HuH-7.5 (cell line): Measurements from ENCODE around the gene CDYL2.
A peak's percentile ranks its signal among the peaks of the same experiment; 100 is the strongest.

ENCODE experiments used
- DNase-seq: peaks from one replicate; pipeline ENCODE4 v3.0.0; 2011; ENCODE audit warnings: low spot score

The CDYL2 gene

GRCh38 chr16:80620736-80621605 is 183.4 kb downstream of the CDYL2 start:
- no peak for DNase-seq

GRCh38 chr16:80619824-80620223 is 184.6 kb downstream of the CDYL2 start:
- DNase-seq = no peak

GRCh38 chr16:80618862-80619648 is 185.3 kb downstream of the CDYL2 start:
- no peak for DNase-seq

- no peak for DNase-seq
Measured at GRCh38 chr16:80616362-80616761, 188.0 kb downstream of the CDYL2 start.

- DNase-seq = no peak
Measured at GRCh38 chr16:80615735-80616134, 188.7 kb downstream of the CDYL2 start.

GRCh38 chr16:80614908-80615671 is 189.3 kb downstream of the CDYL2 start:
- DNase-seq = peak; percentile 45

DNA sequence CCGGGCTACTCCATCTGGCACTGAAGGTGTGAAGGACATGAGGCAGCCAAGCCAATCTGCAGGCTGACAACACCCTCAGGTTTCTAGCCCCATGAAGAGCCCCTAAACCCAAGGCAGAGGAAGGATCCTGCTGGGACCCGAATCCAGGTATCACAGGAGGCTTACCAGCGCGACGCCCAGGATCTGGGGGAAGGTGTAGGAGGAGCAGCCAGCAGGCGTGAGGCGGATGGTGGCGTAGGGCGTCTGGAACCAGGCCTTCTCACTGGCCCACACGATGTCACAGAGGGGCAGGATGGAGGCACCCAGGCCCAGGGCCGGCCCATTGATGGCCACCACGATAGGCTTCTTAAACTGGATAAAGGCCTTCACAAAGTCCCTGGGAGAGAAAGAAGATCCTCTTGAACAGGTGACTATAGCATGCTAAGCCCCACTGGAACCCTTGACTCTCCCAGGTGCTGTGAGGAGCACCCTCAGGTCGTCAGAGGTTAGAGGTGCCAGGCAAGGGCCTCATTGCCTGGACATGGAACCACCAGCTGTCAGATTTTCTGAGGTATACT is 191.9 kb downstream of the CDYL2 start:
- DNase-seq = no peak

- DNase-seq = no peak
Measured at GRCh38 chr16:80611930-80612327, 192.5 kb downstream of the CDYL2 start.

GRCh38 chr16:80611171-80611929 is 193.0 kb downstream of the CDYL2 start:
- DNase-seq = no peak

DNA sequence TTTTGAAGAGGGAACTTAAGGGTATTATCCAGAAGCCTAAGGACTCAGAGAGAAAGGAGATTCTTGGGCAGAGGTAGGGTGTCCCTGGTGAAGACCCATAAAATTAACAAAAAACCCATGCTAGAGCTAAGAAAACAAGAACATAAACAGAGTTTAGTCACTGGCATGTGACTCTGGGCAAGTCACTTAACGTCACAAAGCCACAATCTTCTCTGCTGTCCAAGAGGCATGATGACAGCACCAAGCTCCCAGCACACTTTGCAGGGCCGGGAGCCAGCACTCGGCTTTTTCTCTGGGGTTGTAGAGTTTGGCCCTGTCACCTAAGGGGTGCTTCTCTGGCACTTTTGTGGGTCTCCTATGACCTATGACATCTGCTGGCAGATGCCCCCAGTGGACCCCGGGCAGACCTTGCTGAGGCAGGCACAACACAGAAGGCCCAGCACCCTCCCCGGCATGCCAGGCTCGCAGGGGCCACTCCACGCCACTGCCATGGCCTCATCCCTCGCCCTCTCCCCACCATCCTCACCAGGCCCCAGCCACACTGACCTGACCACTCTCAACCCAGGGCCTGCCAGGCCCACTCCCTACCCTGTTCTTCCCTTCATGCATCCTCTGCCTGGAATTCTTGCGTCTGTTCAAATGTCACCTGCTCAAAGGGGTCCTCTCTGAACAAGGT is 193.8 kb downstream of the CDYL2 start:
- DNase-seq = no peak

- no peak for DNase-seq
Measured at GRCh38 chr16:80608946-80609345, 195.5 kb downstream of the CDYL2 start.

- no peak for DNase-seq
Measured at GRCh38 chr16:80607204-80607603, 197.2 kb downstream of the CDYL2 start.

DNA sequence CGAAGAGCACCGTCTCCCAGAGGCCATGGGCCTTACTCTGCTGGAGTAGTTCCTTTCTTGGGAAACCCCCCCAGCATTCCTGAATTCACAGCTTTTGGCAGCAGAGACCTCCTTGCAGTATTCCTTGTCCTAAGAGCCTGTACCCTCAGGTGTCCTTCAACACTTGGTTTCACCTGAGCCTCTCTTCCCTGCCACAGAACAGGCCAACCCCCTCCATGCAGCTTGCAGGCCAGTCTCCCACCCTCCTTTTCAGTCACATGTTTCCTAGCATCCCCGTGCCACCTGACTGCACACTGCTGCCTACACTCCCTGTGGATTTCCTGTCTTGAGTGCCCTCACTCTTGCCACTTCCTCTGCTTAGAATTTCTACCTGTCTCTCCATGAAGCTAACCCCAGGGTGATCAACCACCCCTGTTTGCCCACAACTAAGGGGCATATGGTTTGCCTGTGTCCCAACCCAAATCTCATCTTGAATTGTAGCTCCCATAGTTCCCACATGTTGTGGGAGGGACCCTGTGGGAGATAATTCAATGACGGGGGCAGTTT is 198.1 kb downstream of the CDYL2 start:
- no peak for DNase-seq

GRCh38 chr16:80604600-80605355 is 199.6 kb downstream of the CDYL2 start:
- no peak for DNase-seq

DNA sequence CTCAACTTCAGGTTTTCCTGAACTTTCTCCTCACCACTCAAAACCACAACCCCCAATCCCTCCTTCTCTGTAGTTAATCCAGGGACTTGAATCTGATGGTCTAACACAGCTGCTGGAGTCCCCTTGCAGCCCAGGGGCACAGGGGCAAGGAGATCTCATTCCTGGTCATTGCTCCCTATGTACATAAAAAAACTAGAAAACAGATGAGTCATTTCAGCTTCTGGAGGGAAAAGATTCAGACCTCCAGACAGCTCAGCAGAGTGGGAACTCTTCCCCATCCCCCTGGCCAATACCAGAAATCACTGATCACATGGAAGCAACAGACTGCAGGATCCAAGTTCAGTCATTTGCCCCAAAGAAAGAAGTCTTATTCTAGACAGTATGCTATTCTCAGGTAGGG is 201.5 kb downstream of the CDYL2 start:
- no peak for DNase-seq

DNA sequence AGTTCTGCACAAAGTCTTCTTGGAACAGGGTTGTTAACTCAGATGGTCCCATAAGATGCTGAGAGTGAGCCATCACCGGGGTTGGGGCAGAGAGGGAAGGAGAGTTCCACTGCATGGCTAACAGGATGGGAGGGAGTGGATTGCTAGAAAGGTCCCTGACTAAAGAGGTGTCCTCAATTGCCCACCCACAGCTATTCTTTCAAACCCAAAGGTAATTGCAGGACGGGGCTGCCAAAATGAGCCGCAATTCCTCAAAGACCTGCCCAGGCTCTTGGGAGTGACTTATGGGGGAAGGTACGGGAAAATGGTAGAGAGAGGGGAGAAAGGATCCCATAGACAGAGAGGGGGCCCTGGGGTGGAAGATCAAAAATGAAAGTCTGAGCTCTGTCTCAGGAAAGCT is 203.2 kb downstream of the CDYL2 start:
- no peak for DNase-seq

DNA sequence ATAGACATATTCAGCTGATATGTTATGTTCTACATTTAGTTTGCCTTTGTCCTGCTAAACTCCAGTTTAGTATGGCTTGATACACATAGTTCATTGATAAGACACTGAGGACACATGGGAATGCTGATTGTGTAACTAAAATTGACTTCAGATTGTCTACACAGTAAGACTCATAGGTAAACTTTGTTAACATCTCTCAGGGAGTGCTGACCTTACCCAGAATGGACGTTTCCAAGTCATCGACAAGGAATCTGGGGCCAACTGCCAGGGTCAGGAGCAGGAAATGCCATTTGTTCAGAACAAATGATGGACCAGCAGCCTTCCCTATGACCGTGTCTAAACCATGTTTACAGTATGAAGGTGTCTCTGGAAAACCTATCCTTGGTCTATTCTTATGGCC is 204.9 kb downstream of the CDYL2 start:
- DNase-seq = no peak

GRCh38 chr16:80596507-80597207 is 207.7 kb downstream of the CDYL2 start:
- DNase-seq = no peak

DNA sequence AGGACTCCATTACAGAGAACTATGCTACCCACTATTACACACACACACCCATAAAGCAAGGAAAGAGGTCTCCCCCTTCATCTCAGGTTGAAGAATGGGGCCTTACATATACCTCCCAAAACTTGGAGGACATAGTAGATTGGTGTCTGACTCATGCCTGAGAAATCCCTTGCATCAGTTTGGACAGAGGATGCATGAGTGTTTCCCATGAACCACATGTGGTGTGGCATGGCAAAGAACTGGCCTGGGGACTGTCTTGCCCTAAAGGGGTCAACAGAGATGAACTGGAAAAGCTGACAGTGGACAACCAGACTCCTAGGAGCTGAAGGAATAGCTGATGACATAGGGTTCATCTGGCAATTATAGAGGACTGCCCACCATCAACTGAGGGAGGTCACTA is 209.6 kb downstream of the CDYL2 start:
- DNase-seq = no peak
